Adipocyte (in vitro differentiated cells): ENCODE measurements around the gene SPNS3.

Source experiments
- DNase-seq: peaks from one replicate; pipeline ENCODE4 v3.0.0-alpha.2; 2015; ENCODE audit warnings: low read depth
- H3K27me3 ChIP-seq: replicated peaks from 2 replicates; pipeline ENCODE4 v1.7.0; 2013; ENCODE audit warnings: mild to moderate bottlenecking, low read length, moderate library complexity; ENCODE audit not compliant: control insufficient read depth, insufficient read depth
- H3K36me3 ChIP-seq: 2 replicates; pipeline ENCODE4 v1.7.0; 2013; ENCODE audit warnings: low read length, mild to moderate bottlenecking, moderate library complexity; ENCODE audit not compliant: control insufficient read depth, insufficient read depth, severe bottlenecking
- H3K4me1 ChIP-seq: 2 replicates; pipeline ENCODE4 v1.7.0; 2013; ENCODE audit warnings: mild to moderate bottlenecking, low read length, moderate library complexity; ENCODE audit not compliant: control insufficient read depth, insufficient read depth
- H3K4me3 ChIP-seq: 2 replicates; pipeline ENCODE4 v1.7.0; 2013; ENCODE audit warnings: mild to moderate bottlenecking, low read length, moderate library complexity
- H3K9ac ChIP-seq: 2 replicates; pipeline ENCODE4 v1.7.0; 2013; ENCODE audit warnings: mild to moderate bottlenecking, low read length, moderate library complexity
- H3K9me3 ChIP-seq: 2 replicates; pipeline ENCODE4 v1.7.0; 2013; ENCODE audit warnings: mild to moderate bottlenecking, low read length, moderate library complexity; ENCODE audit not compliant: control insufficient read depth

The SPNS3 gene

GRCh38 chr17:4436381-4436780 lies 2.6 kb downstream of the SPNS3 start:
- Histone ChIP-seq H3K4me1 (no peaks in the 10 kb centered on the region), H3K9ac (no peak overlapping the region), H3K36me3 (no peaks in the 10 kb centered on the region), H3K9me3 (no peaks in the 10 kb centered on the region), H3K4me3 (no peak overlapping the region), H3K27me3 (peaks cover 39% of the 10 kb centered on the region)
- no peak for DNase-seq

- no peak for DNase-seq
Measured at GRCh38 chr17:4436846-4437245, 3.1 kb downstream of the SPNS3 start.

GRCh38 chr17:4438162-4438944 lies 4.6 kb downstream of the SPNS3 start:
- no peaks in the 10 kb centered on the region for H3K36me3 ChIP-seq
- H3K9ac ChIP-seq: no peak overlapping the region
- no peaks in the 10 kb centered on the region for H3K4me1 ChIP-seq
- H3K27me3 ChIP-seq: peaks cover 39% of the 10 kb centered on the region
- no peak overlapping the region for H3K4me3 ChIP-seq
- H3K9me3 ChIP-seq: no peaks in the 10 kb centered on the region
- DNase-seq: no peak

More at GRCh38 chr17:4436846-4437245, 3.1 kb downstream of the SPNS3 start:
- Histone ChIP-seq H3K9me3 (no peaks in the 10 kb centered on the region), H3K4me3 (no peak overlapping the region), H3K4me1 (no peaks in the 10 kb centered on the region), H3K9ac (no peak overlapping the region), H3K27me3 (peaks cover 41% of the 10 kb centered on the region), H3K36me3 (no peaks in the 10 kb centered on the region)

- H3K9ac ChIP-seq: no peak overlapping the region
- peaks cover 38% of the 10 kb centered on the region for H3K27me3 ChIP-seq
- H3K36me3 ChIP-seq: no peaks in the 10 kb centered on the region
- no peaks in the 10 kb centered on the region for H3K9me3 ChIP-seq
- DNase-seq: no peak
- no peak overlapping the region for H3K4me3 ChIP-seq
- H3K4me1 ChIP-seq: no peaks in the 10 kb centered on the region
Measured at GRCh38 chr17:4440021-4440420, 6.3 kb downstream of the SPNS3 start.

- H3K9ac ChIP-seq: no peak overlapping the region
- DNase-seq: no peak
- no peaks in the 10 kb centered on the region for H3K4me1 ChIP-seq
- H3K27me3 ChIP-seq: peaks cover 38% of the 10 kb centered on the region
- H3K9me3 ChIP-seq: no peaks in the 10 kb centered on the region
- H3K36me3 ChIP-seq: no peaks in the 10 kb centered on the region
- no peak overlapping the region for H3K4me3 ChIP-seq
Measured at GRCh38 chr17:4440690-4441686, 7.2 kb downstream of the SPNS3 start.

- Histone ChIP-seq H3K36me3 (no peaks in the 10 kb centered on the region), H3K9ac (no peak overlapping the region), H3K4me1 (no peaks in the 10 kb centered on the region), H3K27me3 (peaks cover 33% of the 10 kb centered on the region), H3K9me3 (no peaks in the 10 kb centered on the region), H3K4me3 (no peak overlapping the region)
- DNase-seq: no peak
Measured at GRCh38 chr17:4442582-4442981, 8.8 kb downstream of the SPNS3 start.

- no peak for DNase-seq
- Histone ChIP-seq H3K9me3 (no peaks in the 10 kb centered on the region), H3K4me3 (no peak overlapping the region), H3K9ac (no peak overlapping the region), H3K4me1 (no peaks in the 10 kb centered on the region), H3K36me3 (no peaks in the 10 kb centered on the region), H3K27me3 (peaks cover 32% of the 10 kb centered on the region)
Measured at GRCh38 chr17:4443476-4443875, 9.7 kb downstream of the SPNS3 start.

- Histone ChIP-seq H3K27me3 (peaks cover 21% of the 10 kb centered on the region), H3K9me3 (no peaks in the 10 kb centered on the region), H3K4me3 (no peak overlapping the region), H3K36me3 (no peaks in the 10 kb centered on the region), H3K4me1 (peaks cover 6% of the 10 kb centered on the region), H3K9ac (no peak overlapping the region)
- peak; percentile 9 for DNase-seq
Measured at GRCh38 chr17:4444782-4445473, 11.2 kb downstream of the SPNS3 start.

- H3K36me3 ChIP-seq: no peaks in the 10 kb centered on the region
- H3K9me3 ChIP-seq: no peaks in the 10 kb centered on the region
- peaks cover 7% of the 10 kb centered on the region for H3K4me1 ChIP-seq
- no peak overlapping the region for H3K9ac ChIP-seq
- DNase-seq: no peak
- H3K4me3 ChIP-seq: no peak overlapping the region
- peaks cover 13% of the 10 kb centered on the region for H3K27me3 ChIP-seq
Measured at GRCh38 chr17:4445731-4446130, 12.0 kb downstream of the SPNS3 start.

- no peak overlapping the region for H3K4me3 ChIP-seq
- peaks cover 5% of the 10 kb centered on the region for H3K27me3 ChIP-seq
- no peaks in the 10 kb centered on the region for H3K36me3 ChIP-seq
- no peaks in the 10 kb centered on the region for H3K9me3 ChIP-seq
- no peak overlapping the region for H3K9ac ChIP-seq
- no peak for DNase-seq
- H3K4me1 ChIP-seq: peaks cover 7% of the 10 kb centered on the region
Measured at GRCh38 chr17:4446326-4447071, 12.8 kb downstream of the SPNS3 start.
